Measurements from ENCODE around the gene C4orf51.

C4orf51 gene

GRCh38 chr4:145760961-145761929 lies 81.3 kb downstream of the C4orf51 start:
- no peak for DNase-seq

GRCh38 chr4:145762719-145763118 lies 82.8 kb downstream of the C4orf51 start:
- DNase-seq: no peak

- DNase-seq: no peak
Observed at GRCh38 chr4:145763399-145763798, 83.5 kb downstream of the C4orf51 start.

DNA sequence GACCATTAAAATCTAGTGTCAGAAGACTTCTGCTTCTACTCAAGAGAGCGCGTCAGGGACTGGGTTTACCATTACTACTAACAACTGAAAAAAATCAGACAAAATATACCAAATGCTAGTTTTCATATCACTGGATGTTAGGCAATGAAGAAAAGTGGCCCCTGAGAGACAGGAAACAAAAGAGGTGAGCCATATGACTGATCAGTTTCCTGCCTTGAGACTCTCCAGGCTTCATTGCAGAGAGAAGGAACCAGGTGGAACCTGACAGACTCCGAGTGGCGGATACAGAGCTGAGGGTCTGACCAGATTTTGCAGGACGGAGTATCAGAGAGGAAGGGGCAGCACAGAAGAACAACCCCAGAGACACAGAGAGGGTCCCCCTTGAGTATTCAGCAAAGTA lies 86.3 kb downstream of the C4orf51 start:
- DNase-seq: no peak

DNA sequence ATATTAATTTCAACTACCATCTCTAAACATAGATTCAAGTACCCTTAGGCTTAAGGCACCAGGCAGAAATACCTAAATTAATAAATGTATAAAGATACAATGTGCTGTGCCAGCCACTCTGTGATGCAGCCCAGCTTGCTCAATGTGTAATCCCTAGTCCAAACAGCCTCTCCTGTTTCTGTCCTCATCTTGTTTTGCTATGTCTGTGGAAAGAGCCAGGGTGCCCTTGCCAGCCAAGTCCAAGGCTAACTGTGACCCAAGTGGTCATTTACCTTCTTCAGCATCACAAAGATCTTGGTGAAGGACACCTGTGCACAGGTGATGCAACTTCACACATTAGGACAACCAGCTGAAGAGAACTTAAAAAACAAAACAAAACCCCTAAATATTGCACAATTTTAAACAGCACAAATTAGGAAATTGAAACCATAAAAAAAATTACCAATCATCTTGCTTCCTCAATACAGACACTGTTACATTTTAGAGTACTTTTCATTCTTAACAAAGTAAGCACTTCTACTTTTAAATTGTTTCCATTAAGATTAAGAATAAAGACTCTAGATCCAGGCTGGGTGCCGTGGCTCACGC lies 89.6 kb downstream of the C4orf51 start:
- DNase-seq: no peak

- DNase-seq: no peak
Observed at GRCh38 chr4:145770124-145770523, 90.2 kb downstream of the C4orf51 start.

- DNase-seq: no peak
Observed at GRCh38 chr4:145772347-145772746, 92.4 kb downstream of the C4orf51 start.

GRCh38 chr4:145773581-145774234 lies 93.8 kb downstream of the C4orf51 start:
- no peak for DNase-seq

DNA sequence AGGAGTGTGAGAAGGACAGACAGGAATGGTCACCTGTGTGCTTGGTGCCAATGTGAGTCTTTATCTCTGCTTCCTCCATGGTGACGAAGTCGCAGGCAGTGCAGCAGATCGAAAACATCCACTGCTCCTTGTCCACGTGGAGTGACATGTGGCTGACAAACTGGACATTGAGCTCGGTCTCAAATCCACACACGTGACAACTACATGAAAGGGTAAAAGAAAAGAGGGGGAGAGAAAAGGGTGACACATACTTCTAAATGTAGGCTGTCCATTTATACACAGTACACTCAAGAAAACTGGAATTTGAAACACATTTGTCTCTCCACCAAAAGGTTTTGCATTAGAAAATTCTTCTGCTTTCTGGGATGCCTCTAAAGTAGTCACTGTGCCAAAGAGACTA lies 94.5 kb downstream of the C4orf51 start:
- no peak for DNase-seq

- DNase-seq: no peak
Observed at GRCh38 chr4:145775406-145775805, 95.5 kb downstream of the C4orf51 start.

DNA sequence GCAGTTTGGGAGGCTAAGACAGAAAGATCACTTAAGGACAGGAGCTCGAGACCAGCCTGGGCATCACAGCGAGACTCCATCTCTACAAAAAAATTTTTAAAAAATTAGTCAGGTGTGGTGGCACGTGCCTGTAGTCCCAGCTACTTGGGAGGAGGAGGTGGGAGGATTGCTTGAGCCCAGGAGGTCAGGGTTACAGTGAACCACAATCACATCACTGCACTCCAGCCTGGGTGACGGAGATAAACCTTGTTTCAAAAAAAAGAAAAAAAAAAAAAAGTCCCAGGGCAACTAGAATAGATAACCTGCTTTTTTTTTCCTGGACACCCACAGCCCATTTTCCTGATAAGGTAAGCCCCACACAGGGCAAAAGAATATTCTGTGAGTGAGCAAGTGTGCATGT lies 96.3 kb downstream of the C4orf51 start:
- no peak for DNase-seq

GRCh38 chr4:145779319-145779801 lies 99.4 kb downstream of the C4orf51 start:
- no peak for DNase-seq

DNA sequence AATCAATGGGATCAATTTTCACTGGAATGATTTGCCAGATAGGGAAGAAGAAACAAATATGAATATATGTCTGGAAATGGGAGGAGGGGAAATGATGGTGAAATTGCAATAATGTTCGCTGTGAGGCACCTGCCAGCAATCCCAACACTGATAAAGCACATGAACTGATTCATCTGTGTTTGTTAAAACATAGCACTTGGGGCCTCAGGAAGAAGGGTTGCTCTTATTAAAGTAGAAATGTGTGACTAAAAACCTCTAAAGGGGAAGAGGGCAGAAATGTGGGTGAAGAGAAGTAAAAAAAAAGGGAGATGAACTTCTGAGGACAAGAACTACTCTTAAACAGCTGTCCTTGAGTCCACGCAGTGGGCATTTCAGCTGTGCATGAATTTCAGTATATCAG lies 101.4 kb downstream of the C4orf51 start:
- no peak for DNase-seq
